Measurements from ENCODE around the gene TSHZ3. TPM values are rescaled to one million over a fixed set of nuclear protein-coding genes. Genes with fewer than 3 reads are reported as not detected.

TSHZ3 gene
- total RNA-seq, 4 donors from 2014 or later, result 1.6 to 4.0 (median 3.5) TPM

DNA sequence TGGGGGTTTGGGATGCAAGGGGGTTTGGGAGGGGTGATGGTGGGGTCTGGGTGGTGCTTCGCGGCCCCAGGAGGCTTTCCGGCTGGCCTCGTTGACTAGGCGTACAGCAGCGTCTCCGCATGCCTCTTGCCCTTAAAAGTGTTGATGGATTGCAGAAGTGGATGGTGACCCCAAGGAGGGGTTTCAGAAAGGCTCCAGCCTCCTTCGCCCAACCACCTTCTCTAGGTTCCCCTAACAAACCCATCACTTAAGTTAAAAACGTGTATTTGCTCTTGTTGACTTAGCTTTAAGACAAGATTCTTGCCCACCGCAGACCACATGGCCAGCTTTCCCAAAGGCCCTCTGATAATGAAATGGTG lies 8.1 kb upstream of the TSHZ3 start:
- intact Hi-C loops (cut with DNase I; ENCODE audit: low total_unique reads), result no loop called here
- H3K4me3 ChIP-seq (ENCODE audit: low read depth, poor library complexity, severe bottlenecking), result no peak overlapping the region
- TF ChIP-seq, protein P1, sequence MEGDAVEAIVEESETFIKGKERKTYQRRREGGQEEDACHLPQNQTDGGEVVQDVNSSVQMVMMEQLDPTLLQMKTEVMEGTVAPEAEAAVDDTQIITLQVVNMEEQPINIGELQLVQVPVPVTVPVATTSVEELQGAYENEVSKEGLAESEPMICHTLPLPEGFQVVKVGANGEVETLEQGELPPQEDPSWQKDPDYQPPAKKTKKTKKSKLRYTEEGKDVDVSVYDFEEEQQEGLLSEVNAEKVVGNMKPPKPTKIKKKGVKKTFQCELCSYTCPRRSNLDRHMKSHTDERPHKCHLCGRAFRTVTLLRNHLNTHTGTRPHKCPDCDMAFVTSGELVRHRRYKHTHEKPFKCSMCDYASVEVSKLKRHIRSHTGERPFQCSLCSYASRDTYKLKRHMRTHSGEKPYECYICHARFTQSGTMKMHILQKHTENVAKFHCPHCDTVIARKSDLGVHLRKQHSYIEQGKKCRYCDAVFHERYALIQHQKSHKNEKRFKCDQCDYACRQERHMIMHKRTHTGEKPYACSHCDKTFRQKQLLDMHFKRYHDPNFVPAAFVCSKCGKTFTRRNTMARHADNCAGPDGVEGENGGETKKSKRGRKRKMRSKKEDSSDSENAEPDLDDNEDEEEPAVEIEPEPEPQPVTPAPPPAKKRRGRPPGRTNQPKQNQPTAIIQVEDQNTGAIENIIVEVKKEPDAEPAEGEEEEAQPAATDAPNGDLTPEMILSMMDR (IDR thresholded peaks at IDR 0.05), result no peak
- no peak for TF ChIP-seq POLR2A (IDR thresholded peaks at IDR 0.05)
- 70 to 75% methylated on average over 10 of the region's 10 CpGs for WGBS, 2 donors
- no peak for DNase-seq (ENCODE audit: low spot score in 2 of 2)

DNA sequence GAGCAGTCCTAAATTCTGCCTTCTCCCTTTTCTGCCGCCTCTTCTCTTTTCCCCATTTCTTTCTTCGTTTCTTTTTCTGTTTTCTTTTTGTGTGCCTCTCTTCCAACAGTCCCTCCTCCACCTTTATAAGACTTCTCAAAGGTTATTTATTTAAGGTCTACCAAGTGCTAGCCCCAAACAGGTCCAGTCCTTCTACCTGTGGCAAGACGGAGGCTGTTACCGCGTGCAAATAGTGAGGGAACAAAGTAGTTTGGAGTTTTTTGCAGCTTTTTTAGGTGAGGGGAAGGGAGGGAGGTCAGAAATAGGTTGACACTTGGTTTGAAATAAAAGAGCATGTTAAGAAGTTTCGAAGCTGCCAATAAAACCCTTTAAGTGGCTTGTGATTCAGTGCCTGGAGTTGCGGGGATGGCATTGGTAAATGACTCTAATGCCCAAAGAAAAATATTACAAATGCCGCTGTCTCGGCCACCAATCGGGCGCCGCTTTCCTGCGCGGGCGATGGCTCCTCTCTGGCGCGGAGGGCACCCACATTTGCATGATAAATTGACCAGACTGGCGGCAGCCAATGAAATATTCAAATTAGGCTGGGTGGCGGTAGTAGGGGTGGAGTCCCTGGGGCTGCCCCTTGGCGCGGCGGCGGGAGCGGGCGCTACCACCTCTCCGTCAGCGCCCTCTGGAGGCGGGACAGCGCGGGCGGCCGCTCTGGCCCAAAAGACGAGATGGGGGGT lies 7.5 kb upstream of the TSHZ3 start:
- TF ChIP-seq, protein P1 (IDR thresholded peaks at IDR 0.05), result no peak
- no peak for TF ChIP-seq POLR2A (IDR thresholded peaks at IDR 0.05)
- WGBS, 2 donors, result 41 to 45% methylated on average over 33 of the region's 33 CpGs
- no peak overlapping the region for H3K4me3 ChIP-seq (ENCODE audit: low read depth, poor library complexity, severe bottlenecking)
- intact Hi-C loops (cut with DNase I; ENCODE audit: low total_unique reads), result no loop called here
- DNase-seq (ENCODE audit: low spot score in 2 of 2), result no peak

DNA sequence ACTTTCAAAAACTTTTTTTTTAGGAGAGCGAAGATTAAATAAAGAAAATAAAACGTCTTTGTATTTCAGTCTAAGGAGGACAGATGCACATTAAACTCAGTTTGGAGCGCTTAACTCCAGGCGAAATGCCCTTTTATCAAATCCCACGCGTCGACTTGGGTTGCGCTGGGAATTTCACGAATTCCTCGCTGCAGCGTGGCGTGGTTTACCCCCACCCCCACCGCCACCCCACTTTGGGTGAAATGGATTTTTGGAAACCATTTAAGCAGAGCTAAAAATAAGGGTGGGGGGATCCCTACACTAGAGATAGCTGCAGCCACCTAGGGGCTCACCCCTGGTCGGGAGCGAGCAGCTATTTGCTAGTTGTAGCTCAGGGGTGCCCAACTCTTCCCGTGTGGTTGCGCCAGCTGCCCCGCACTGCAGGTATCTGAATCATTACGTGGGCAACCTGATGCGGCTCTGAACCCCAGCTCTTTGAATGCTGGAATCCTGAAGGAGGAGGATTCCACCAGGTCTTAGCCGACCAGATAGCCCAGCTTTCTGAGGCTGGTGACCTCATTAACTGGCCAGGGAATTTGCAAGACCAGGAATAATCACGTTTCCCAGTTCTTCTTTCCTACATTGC lies 6.5 kb upstream of the TSHZ3 start:
- intact Hi-C loops (cut with DNase I; ENCODE audit: low total_unique reads), result no loop called here
- H3K4me3 ChIP-seq (ENCODE audit: low read depth, poor library complexity, severe bottlenecking), result no peak overlapping the region
- WGBS, 2 donors, result 58 to 62% methylated on average over 22 of the region's 22 CpGs
- no peak for TF ChIP-seq POLR2A (IDR thresholded peaks at IDR 0.05)
- TF ChIP-seq, protein P1 (IDR thresholded peaks at IDR 0.05), result no peak
- no peak for DNase-seq (ENCODE audit: low spot score in 2 of 2)

DNA sequence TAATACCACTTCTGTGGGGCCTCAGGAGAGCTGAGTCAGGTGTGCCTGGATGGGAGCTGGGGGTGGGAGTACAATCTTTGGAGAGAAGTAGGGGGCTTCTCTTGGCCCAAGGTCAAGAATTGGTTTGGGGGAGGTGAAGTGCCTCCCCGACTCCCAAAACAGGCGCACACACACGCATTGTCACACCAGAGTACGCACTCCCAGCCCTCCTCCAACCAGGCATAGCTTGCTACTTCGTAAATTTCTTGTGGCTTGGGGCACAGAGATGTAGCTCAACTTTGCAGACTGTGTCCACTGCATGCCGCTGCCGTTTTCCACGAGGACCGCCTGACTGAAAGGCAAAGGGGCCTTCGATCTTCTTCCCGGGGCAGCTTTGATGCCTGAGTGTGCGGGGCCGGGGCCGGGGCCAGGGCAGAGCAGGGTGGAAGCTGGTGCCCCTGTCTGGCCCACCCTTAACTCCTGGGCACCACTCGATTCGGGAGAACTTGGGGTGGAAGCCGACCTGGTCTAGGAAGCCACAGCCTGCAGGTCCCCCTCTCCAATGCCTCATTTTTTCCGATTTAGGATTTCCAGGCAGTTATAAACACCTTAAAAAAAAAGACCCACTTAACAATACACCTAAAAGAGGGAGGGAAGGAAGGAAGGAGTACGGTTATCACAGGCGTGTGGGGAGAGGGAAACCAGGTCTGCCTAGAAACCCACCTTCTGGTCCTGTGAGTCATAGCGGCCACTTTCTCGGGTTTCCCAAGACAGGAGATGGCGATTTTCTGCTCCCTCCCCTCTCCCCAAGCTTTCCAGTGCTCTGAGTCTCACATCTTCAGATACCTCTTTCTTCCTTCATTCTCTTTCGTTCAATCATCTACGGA lies 5.8 kb upstream of the TSHZ3 start:
- WGBS, 2 donors, result 63 to 64% methylated on average over 25 of the region's 25 CpGs
- TF ChIP-seq, protein P1 (IDR thresholded peaks at IDR 0.05), result no peak
- TF ChIP-seq POLR2A (IDR thresholded peaks at IDR 0.05), result no peak
- intact Hi-C loops (cut with DNase I; ENCODE audit: low total_unique reads), result no loop called here

DNA sequence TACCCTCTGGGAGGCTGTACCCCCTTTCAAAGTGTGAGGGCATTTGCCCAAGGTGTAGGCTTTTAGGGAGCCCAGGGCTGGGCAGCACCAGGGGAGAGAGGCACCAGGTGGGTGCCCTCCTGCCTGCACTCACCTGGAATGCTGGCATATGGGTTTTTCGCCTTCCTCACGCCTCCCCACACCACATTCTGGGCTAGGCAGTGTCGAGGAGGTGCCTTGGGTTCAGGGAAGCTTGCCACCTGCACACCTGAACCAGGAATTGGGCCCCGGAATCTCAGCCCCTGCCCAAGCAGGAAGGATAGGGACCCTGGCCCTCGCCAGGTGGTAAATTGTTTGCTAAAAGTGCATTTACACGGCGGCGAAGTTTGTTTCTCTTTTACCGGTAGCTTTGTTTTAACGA lies 5.1 kb upstream of the TSHZ3 start:
- intact Hi-C loops (cut with DNase I; ENCODE audit: low total_unique reads), result no loop called here
- TF ChIP-seq POLR2A (IDR thresholded peaks at IDR 0.05), result no peak
- TF ChIP-seq, protein P1 (IDR thresholded peaks at IDR 0.05), result no peak
- WGBS, 2 donors, result 66 to 72% methylated on average over 10 of the region's 10 CpGs
- no peak overlapping the region for H3K4me3 ChIP-seq (ENCODE audit: low read depth, poor library complexity, severe bottlenecking)
- DNase-seq (ENCODE audit: low spot score in 2 of 2), result no peak

More for the DNA sequence above, 5.8 kb upstream of the TSHZ3 start:
- H3K4me3 ChIP-seq (ENCODE audit: low read depth, poor library complexity, severe bottlenecking), result no peak overlapping the region
- DNase-seq (ENCODE audit: low spot score in 2 of 2), result no peak

Data from lower leg skin (tissue), 4 donors.